Breast epithelium (tissue), 3 donors: Measurements from ENCODE around the gene ARHGAP30.

ENCODE experiments used
- POLR2A ChIP-seq: fragments of 450-650 bp; IDR thresholded peaks from one replicate; pipeline ENCODE4 v1.6.1; 2016; ENCODE audit warnings: antibody characterized with exemption, mild to moderate bottlenecking, moderate library complexity
- POLR2AphosphoS5 ChIP-seq, 3 donors: sonication (generic); formaldehyde crosslinking; IDR thresholded peaks; one replicate each; pipeline ENCODE4 v1.6.1; 2017; ENCODE audit warnings: antibody characterized with exemption in 3 of 3
- TF ChIP-seq, protein P1 (sequence below), 3 donors: fragments of 450-650 bp; IDR thresholded peaks; one replicate each; pipeline ENCODE4 v1.5.1; 2016 to 2017; ENCODE audit warnings: antibody characterized with exemption in 3 of 3, mild to moderate bottlenecking in 3 of 3, moderate library complexity in 3 of 3

GRCh38 chr1:161021970-161022353, 47.7 kb downstream of the ARHGAP30 start:
- no peak for TF ChIP-seq POLR2AphosphoS5 (IDR thresholded peaks at IDR 0.05)
- TF ChIP-seq, protein P1, sequence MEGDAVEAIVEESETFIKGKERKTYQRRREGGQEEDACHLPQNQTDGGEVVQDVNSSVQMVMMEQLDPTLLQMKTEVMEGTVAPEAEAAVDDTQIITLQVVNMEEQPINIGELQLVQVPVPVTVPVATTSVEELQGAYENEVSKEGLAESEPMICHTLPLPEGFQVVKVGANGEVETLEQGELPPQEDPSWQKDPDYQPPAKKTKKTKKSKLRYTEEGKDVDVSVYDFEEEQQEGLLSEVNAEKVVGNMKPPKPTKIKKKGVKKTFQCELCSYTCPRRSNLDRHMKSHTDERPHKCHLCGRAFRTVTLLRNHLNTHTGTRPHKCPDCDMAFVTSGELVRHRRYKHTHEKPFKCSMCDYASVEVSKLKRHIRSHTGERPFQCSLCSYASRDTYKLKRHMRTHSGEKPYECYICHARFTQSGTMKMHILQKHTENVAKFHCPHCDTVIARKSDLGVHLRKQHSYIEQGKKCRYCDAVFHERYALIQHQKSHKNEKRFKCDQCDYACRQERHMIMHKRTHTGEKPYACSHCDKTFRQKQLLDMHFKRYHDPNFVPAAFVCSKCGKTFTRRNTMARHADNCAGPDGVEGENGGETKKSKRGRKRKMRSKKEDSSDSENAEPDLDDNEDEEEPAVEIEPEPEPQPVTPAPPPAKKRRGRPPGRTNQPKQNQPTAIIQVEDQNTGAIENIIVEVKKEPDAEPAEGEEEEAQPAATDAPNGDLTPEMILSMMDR (IDR thresholded peaks at IDR 0.05) = no peak
- TF ChIP-seq POLR2A = no peak
